Activated CD8-positive, alpha-beta memory T cell treated with anti-CD3 and anti-CD28 coated beads for 36 hours (primary cell): ENCODE measurements around the gene GPR25. TPM values are rescaled to one million over a fixed set of nuclear protein-coding genes. Genes with fewer than 3 reads are reported as not detected.
"Not testable (repeated sequence)": the region's sequence is repeated elsewhere in the genome, so short reads cannot be mapped to it uniquely, and the experiment has no call there.

Experiments used
- CTCF ChIA-PET: fragments of 350-600 bp; sonication (Branson Sonifier 250); formaldehyde crosslinking; loops from one replicate; lab custom pipeline; 2021; ENCODE audit warnings: antibody characterized with exemption; lab: Charles Lee
- POLR2A ChIA-PET: fragments of 350-600 bp; sonication (Branson Sonifier 250); formaldehyde crosslinking; loops from one replicate; lab custom pipeline; 2021; ENCODE audit warnings: antibody characterized with exemption; lab: Charles Lee
- total RNA-seq, 2 experiments: library from RNA; stranded (reverse); gene quantifications; one replicate each; pipeline ENCODE4 v1.2.3, GENCODE V29; 2021

The GPR25 gene
- total RNA-seq, 2 experiments from 2014 or later = not detected

DNA sequence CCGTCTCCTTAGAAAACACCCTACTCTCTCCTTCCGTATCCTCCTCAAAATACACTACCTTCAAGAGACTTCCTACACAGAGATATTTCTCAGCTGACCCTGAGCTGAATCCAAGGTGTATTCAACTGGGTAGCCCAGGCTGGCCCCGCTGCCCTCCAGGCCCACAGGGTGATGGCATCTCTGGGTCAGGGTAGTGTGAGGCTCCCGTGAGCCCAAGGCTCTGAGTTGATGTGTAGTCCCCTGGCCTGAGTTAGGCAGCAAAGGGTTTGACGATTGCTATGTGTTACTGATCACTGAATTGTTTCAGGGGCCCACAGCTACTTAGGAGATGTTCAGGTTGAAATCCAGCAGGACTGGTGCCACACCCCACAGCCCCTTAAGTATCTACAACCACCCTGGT, 28.6 kb downstream of the GPR25 start:
- ChIA-PET CTCF (interaction anchor here (1.2 kb wide), 1 partner anchor 13 kb away, joined by 3 read pairs; no protein-coding TSS in a partner anchor), POLR2A (no interaction called here)

DNA sequence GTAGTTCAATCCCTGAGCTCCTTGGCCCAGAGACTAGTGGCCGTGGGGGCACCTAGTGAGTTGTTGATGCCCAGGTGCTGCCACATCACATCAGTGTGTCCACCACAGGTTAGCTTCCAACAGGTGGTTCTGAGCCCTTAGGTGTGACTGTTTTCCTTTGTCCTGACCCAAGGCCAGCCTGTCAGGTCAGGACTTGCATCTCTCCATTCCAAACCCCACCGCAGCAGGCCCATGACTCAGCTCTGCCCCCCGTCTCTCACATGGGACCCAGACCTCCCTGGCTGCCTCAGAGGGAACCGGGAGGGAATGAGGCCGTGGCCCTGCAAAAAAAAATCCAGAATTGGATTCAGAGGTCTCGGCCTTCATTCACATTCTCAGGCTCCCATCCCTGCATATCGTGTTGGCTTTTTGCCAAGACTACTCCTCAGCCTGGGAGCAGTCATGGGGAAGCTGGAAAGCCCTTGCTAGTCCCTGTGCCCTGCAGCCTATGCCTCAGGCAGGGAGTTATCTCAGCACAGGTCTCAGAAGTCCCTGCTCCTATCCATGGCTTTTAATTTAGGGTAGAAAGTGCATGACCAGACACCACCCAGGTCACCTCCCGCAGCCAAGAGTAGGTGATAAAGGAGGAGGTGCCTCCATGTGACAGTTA, 29.1 kb downstream of the GPR25 start:
- ChIA-PET CTCF (interaction anchor here (1.2 kb wide), 1 partner anchor 14 kb away, joined by 3 read pairs; no protein-coding TSS in a partner anchor), POLR2A (no interaction called here)

DNA sequence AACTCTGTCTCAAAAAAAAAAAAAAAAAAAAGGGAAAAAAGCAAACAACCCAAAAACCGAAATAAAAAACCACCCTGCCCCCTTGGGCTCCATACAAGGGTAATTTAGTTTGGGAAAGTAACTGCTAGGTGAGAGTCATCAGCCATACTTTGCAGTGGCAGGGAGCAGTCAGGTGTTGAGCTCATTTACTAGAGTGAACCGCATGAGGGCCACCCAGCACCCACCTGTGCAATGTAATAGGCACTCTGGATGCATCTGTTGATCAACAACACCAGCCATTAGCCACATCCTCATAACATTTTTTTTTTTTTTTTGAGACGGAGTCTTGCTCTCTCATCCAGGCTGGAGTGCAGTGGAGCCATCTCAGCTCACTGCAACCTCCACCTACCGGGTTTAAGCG, 31.0 kb downstream of the GPR25 start:
- POLR2A ChIA-PET = no interaction called here
- CTCF ChIA-PET = interaction anchor here (0.5 to 2.4 kb wide), 4 partner anchors 13 to 76 kb away, joined by 3 to 9 read pairs (median 4); no protein-coding TSS in a partner anchor

DNA sequence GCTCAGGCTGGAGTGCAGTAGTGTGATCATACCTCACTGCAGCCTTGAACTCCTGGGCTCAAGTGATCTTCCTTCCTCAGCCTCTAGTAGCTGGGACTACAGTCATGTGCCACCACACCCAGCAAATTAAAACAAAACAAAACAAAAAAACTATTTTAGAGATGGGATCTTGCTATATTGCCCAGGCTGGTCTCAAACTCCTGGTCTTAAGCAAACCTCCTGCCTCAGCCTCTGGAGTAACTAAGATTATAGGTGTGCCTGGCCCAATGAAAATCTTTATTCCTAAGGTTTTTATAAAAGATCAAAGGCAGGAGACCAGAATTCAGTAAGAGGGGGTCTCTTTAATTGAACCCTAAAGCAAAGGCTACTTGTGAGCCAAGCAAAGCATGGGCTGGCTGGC, 32.0 kb downstream of the GPR25 start:
- ChIA-PET POLR2A (interaction anchor here (0.6 to 1.2 kb wide), 3 partner anchors 9 to 28 kb away, joined by 3 to 5 read pairs (median 5); no protein-coding TSS in a partner anchor), CTCF (interaction anchor here (0.8 to 2.4 kb wide), 2 partner anchors 14 to 26 kb away, joined by 4 to 9 read pairs; no protein-coding TSS in a partner anchor)

DNA sequence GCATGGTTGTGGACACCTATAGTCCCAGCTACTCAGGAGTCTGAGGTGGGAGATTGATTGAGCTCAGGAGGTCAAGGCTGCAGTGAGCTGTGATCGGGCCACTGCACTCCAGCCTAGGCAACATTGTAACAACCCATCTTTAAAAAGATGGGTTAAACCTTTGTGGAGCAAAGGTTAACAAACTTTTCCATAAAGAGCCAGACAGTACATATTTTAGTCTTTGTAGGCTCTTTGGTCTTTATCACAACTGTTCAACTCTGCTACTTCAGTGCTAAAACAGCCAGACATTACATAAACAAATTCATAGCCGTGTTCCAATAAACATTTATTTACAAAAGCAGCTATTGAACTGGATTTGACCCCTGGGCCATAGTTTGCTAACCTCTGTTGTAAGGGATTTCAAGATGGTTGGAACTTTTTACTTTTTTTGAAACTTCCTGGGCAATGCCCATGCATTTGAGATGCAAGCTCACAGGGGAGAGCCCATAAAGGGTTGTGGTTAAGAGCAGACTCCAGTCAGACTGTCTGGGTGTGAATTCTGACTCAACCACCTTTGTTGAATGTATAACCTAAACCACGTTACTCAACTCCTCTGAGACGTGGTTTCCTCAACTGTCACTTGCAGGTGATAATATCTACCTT, 32.8 kb downstream of the GPR25 start:
- CTCF ChIA-PET = interaction anchor here (0.6 to 2.4 kb wide), 5 partner anchors 14 to 396 kb away, joined by 3 to 9 read pairs (median 3); no protein-coding TSS in a partner anchor

DNA sequence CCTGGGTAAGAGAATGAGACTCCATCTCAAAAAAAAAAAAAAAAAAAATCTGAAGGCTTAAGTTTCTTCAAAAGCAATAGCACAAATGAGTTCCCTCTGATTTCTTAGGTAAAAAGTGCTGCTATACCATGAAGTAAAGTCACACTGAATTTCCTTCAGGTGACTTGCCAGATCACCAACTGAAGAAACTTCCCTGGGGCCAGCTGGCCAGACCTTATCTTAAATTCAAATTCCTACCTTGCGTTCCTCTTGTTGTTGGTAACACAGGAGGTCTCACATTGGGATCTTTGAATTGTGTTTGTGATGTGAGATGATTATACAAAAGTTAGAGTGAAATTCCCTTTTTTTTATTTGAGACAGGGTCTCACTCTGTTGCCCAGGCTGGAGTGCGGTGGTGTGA, 33.7 kb downstream of the GPR25 start:
- ChIA-PET POLR2A (no interaction called here), CTCF (interaction anchor here (1.6 kb wide), 1 partner anchor 27 kb away, joined by 8 read pairs; no protein-coding TSS in a partner anchor)

More for the DNA sequence above, 32.8 kb downstream of the GPR25 start:
- POLR2A ChIA-PET = interaction anchor here (0.6 to 1.2 kb wide), 3 partner anchors 16 to 28 kb away, joined by 4 to 5 read pairs (median 5); no protein-coding TSS in a partner anchor

DNA sequence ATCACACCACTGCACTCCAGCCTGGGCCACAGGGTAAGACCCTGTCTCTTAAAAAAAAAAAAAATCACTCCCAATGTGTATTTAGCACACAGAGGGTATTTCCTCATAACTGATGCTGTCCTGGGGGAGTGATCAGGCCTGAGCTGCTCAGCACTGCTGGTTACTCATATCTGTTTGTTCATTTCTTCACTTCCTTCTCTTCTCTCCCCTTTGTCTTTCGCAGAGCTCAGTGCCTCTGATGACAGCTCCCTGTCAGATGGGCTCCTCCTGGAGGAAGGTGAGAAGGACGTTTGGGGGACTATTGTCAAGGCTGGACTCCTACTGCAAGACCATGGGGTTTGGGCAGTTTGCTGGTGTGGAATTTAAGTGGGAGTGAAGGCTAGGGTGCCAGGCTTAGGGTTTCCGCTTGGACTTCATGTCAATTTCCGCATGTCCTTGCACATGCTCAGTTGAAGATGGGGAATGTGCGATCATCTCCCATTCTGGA, 34.9 kb downstream of the GPR25 start:
- ChIA-PET CTCF (interaction anchor here (0.6 to 1.6 kb wide), 5 partner anchors 17 to 72 kb away, joined by 3 to 8 read pairs (median 3); no protein-coding TSS in a partner anchor), POLR2A (no interaction called here)

DNA sequence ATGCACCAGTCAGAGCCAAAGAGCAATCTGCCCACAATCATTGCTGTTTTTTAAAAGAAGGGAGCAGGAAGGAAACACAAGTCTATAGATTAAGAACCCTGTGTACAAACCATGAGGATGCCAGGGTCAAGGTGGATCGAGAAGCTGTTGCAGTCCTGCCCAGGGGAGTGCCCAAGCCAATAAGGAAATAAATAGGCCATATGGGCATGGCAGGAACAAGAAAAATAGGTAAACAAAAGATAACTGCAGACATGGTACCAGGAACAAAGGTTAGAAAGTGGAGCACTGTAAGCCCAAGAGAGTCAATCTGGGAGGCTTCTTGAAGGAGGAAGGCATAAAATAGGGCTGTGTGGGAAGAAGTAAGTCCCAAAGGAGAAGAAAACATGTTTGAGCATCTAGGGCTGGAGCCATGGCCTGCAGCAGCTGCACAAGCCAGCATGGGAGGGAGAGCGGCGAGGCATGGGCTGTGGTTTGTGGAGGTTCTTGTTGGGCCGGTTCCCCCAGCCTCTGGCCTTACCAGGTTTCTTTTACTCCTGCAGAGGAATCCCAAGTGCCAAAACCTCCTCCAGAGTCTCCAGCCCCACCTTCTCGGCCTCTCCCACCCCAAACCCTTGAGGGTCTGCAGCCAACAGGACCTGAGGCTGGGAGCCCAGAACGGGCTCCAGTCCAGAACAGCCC, 35.5 kb downstream of the GPR25 start:
- ChIA-PET POLR2A (no interaction called here), CTCF (interaction anchor here (0.6 to 1.6 kb wide), 5 partner anchors 17 to 71 kb away, joined by 3 to 8 read pairs (median 3); no protein-coding TSS in a partner anchor)

DNA sequence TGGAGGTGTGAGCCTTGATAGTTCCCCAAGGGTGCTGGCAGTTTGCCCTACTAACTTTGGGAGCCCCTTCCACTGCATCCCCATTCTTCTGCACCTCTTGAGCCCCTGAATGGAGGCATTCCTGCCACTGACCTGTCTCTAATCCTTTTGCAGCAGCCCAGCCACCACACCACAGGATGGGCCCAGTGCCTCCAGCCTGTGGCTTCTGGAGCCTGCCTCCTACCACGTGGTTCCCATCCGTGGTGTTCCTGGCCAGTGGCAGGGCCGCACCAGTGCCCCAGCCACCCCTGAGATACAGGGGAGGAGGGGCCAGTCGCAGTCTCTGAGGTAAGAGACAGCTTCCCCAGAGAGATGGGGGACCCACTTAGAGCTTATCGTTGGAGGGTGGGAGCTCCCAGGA, 36.3 kb downstream of the GPR25 start:
- CTCF ChIA-PET = no interaction called here
- POLR2A ChIA-PET = no interaction called here

DNA sequence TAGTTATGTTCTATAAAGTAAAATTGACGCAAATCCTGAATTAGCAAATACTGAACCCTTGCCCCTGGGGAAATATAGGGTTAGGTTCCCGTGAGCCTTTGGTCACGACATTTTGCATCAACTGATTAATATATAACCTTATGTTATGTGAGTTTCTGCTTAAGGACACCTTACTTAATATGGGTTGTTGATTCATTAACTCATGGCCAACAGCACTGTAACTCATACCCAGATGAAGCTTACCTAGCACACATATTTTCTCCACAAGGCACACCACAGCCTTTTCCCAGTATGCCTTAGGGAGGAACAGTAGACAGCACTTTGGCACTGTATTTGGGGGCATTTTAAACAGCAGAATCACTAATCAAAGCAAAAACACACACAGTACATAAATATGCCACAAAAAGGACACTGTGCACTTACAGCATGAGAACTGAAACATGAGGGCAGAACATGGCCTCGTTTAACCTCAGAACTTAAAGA, 37.0 kb downstream of the GPR25 start:
- ChIA-PET POLR2A (no interaction called here), CTCF (no interaction called here)

DNA sequence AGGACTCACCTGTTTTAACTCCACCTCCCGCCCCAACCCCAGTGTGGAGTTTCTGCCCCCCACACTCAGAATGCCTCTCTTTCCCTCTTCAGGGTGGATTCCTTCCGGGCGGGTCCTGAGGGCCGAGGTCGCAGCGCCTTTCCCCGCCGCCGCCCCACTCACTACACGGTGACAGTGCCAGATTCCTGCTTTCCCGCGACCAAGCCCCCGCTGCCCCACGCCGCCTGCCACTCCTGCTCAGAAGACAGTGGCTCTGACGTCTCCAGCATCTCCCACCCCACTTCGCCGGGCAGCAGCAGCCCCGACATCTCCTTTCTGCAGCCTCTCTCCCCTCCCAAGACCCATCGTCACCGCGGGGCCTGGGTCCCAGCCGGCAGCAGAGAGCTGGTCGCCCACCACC, 38.6 kb downstream of the GPR25 start:
- ChIA-PET POLR2A (no interaction called here), CTCF (interaction anchor here (1.4 kb wide), 1 partner anchor 15 kb away, joined by 3 read pairs; no protein-coding TSS in a partner anchor)

DNA sequence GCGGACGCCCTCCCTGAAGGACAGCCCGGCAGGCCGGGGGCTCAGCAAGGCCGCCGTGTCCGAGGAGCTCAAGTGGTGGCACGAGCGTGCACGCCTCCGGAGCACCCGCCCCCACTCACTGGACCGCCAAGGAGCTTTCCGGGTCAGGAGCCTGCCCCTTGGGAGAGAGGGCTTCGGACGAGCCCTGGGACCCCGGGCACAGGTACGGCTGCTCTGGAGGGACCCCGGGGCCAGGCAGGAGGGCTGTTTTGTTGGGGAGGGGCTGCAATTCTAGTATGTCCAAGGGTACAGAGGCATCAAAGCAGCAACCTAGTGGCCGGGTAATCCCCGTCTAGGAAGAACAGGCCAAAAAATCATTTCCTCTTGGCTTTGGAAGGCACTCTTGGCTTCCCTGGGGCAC, 39.2 kb downstream of the GPR25 start:
- CTCF ChIA-PET = interaction anchor here (1.4 kb wide), 1 partner anchor 16 kb away, joined by 3 read pairs; no protein-coding TSS in a partner anchor
- POLR2A ChIA-PET = not testable (repeated sequence)

DNA sequence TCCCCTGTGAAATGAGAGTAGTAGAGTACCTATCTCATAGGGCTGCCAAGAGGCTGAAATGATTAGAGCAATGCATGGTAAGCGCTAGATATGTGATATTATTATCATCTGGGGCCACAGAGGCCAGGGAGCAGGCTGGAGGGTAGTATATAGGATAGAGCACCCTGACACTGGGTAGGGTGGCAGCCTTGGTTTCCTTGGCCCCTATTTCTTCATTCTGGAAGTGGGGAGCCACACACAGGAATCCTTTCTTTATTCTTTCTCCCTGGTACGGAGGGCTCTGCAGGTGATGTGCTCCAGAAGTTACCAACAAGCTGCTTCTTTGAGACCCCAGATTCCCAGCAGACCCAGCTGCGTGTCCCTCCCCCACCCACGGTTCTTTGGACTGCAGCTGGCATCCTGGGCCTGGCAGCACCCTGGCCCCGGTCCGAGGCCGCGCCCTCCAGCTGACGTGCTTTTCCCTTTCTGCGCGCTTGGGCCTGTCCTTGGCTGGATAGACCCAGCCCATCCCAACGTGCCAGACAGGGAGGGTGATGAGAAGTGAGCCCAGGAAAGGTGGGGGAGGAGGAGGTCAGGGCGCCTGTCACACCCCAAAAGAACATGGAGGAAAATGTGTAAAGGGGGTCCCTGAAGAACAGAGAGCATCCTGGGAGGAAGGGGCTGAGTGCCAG, 40.1 kb downstream of the GPR25 start:
- ChIA-PET POLR2A (no interaction called here), CTCF (no interaction called here)

DNA sequence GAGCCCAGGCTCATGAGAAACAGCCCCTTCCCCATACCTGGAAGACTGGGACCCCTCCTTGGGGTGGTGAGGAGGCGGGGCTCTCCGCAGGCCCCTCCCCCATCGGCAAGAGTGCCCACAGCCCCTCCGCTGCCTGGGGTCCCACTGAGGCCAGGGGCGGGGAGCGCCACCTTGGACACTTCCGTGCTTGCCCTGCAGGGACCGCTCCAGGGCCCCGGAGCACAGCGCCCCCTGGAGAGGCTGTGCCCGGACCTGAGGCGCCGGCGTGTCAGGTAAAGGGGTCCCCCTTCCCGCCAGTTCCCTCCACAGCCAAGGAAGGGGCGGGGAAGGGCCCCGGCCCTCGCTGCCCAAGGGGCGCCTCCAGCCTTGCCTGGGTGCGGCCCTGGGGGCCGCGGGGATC, 43.4 kb downstream of the GPR25 start:
- ChIA-PET POLR2A (no interaction called here), CTCF (no interaction called here)

DNA sequence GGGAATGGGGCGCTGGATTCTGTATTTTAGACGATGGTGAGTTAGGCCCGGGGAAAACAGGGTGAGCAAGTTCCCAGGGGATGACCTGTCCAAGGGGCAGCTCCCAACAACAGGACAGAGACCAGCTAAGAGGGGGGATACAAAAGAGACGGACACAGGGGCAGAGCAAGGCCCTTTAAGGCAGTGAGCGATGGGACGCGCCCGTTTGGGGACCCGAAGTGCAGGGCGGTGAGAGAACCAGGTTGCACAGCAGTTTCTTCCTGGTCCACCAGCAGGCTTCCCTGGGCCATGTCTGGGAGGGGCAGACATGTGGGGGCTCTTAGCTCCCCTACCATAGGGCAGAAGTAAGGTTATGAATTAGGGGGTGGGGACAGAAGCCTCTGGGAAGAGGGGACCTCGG, 43.9 kb downstream of the GPR25 start:
- POLR2A ChIA-PET = no interaction called here

DNA sequence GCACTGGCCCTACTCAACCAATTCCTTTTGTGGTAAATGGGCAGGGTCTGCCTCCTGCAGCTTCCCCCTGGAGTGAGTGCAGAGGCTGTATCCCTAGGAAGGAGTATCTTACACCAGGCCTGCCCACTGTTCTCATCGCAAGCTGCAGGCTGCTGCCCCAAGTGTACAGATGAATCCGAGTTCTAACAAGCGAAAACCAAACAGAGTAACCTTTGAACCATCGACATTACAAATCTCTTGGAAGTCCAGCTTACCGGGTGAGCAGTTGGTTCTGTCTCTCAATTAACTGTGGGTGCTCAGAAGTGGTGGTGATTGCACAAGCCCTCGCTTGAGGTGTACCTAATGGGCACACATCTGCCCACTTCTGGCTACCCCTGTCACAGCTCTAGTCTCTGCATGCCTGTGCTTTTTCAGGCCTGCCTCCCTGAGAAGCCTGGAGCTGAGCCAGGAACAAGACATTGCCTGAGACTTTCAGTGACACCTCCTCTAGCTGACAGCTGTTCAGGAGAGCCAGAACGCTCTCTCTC, 44.6 kb downstream of the GPR25 start:
- CTCF ChIA-PET = interaction anchor here (0.7 kb wide), 1 partner anchor 175 kb away, joined by 4 read pairs; no protein-coding TSS in a partner anchor

More for the DNA sequence above, 43.9 kb downstream of the GPR25 start:
- CTCF ChIA-PET = no interaction called here

DNA sequence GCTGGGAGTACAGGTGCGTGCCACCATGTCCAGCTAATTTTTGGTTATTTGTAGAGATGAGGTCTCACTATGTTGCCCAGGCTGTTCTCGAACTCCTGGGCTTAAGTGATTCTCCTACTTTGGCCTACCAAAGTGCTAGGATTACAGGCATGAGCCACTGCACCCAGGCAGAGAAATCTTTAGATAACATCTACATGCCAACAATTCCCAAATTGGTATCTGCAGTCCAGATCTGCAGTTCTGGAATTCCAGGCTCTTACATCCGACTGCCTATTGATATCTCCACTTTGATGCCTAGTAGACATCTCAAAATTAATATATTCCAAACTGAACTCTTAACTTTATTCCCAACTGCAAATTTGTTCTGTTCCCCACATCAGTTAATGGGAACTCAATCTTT, 45.2 kb downstream of the GPR25 start:
- CTCF ChIA-PET = no interaction called here
- POLR2A ChIA-PET = no interaction called here

More for the DNA sequence above, 44.6 kb downstream of the GPR25 start:
- POLR2A ChIA-PET = no interaction called here

DNA sequence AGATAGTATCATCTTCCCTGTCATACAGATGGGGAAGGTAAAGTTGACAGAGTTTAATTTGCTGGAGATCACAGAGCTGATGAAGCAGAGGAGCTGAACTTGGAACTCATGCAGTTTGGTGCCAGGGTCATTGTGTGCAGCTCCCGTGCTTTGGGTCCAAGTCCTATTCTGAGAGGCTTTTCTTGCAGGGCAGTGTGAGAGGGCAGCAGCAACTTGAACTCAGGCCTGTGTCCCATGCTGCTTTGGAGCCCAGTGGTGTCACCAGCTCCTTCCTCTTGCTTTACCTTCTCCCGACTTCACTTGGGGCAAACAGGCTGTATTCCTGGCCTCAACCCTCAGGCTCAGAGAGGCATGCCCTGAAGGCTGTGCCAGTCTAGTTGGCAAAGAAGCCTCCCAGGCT, 46.6 kb downstream of the GPR25 start:
- ChIA-PET CTCF (interaction anchor here (0.5 kb wide), 1 partner anchor 396 kb away, joined by 3 read pairs; no protein-coding TSS in a partner anchor), POLR2A (no interaction called here)
